Neuronal stem cell (in vitro differentiated cells): ENCODE results near the gene TLL2.

Experiments used
- DNase-seq: peaks from one replicate; pipeline ENCODE4 v3.0.0-alpha.2; 2013; ENCODE audit warnings: low spot score
- H2AFZ ChIP-seq: one replicate; pipeline ENCODE4 v1.6.1; 2013; ENCODE audit warnings: mild to moderate bottlenecking, low read length, inconsistent platforms
- H2AK5ac ChIP-seq: 2 replicates; pipeline ENCODE4 v1.6.1; 2013; ENCODE audit warnings: low read depth, mild to moderate bottlenecking, inconsistent platforms, low read length, moderate library complexity, mixed read lengths
- H2BK120ac ChIP-seq: 2 replicates; pipeline ENCODE4 v1.6.1; 2013; ENCODE audit warnings: low read depth, mild to moderate bottlenecking, inconsistent platforms, low read length, moderate library complexity, mixed read lengths
- H2BK12ac ChIP-seq: one replicate; pipeline ENCODE4 v1.6.1; 2013; ENCODE audit warnings: low read length, inconsistent platforms
- H2BK15ac ChIP-seq: 2 replicates; pipeline ENCODE4 v1.6.1; 2013; ENCODE audit warnings: mild to moderate bottlenecking, low read length, inconsistent platforms, mixed read lengths
- H2BK5ac ChIP-seq: one replicate; pipeline ENCODE4 v1.6.1; 2013; ENCODE audit warnings: inconsistent platforms, mild to moderate bottlenecking, low read length, moderate library complexity
- H3K14ac ChIP-seq: one replicate; pipeline ENCODE4 v1.6.1; 2013; ENCODE audit warnings: low read length, inconsistent platforms
- H3K18ac ChIP-seq: 2 replicates; pipeline ENCODE4 v1.6.1; 2013; ENCODE audit warnings: low read length, inconsistent platforms
- H3K23ac ChIP-seq: 2 replicates; pipeline ENCODE4 v1.6.1; 2013; ENCODE audit warnings: low read depth, mild to moderate bottlenecking, mixed read lengths, low read length, inconsistent platforms; ENCODE audit not compliant: poor library complexity
- H3K27ac ChIP-seq: replicated peaks from 3 replicates; pipeline ENCODE4 v1.5.1; 2013; ENCODE audit warnings: low read length, inconsistent platforms
- H3K27me3 ChIP-seq, 3 experiments: 2 replicates each; pipeline ENCODE4 v1.6.1; 2013; ENCODE audit warnings: low read length in 3 of 3, mild to moderate bottlenecking in 2 of 3, inconsistent platforms in 1 of 3, low read depth in 1 of 3, mixed read lengths in 1 of 3, moderate library complexity in 1 of 3; ENCODE audit not compliant: control insufficient read depth in 3 of 3, insufficient read depth in 3 of 3
- H3K36me3 ChIP-seq, 2 donors: replicated peaks in 1 of 2; 2 replicates each; pipeline ENCODE4 v1.6.1; 2013; ENCODE audit warnings: low read length in 2 of 2; ENCODE audit not compliant: control insufficient read depth in 2 of 2, insufficient read depth in 2 of 2
- H3K4ac ChIP-seq: 2 replicates; pipeline ENCODE4 v1.6.1; 2013; ENCODE audit warnings: inconsistent platforms, mild to moderate bottlenecking, low read length, moderate library complexity
- H3K4me1 ChIP-seq, 2 donors: 1 replicate in 1 of 2; 2 replicates in 1 of 2; pipeline ENCODE4 v1.6.1; 2013; ENCODE audit warnings: low read length in 2 of 2, low read depth in 1 of 2; ENCODE audit not compliant: control insufficient read depth in 2 of 2, insufficient read depth in 1 of 2
- H3K4me2 ChIP-seq: one replicate; pipeline ENCODE4 v1.6.1; 2013; ENCODE audit warnings: mild to moderate bottlenecking, low read length, inconsistent platforms; ENCODE audit not compliant: insufficient read depth, poor library complexity, severe bottlenecking
- H3K4me3 ChIP-seq, 2 donors: 2 replicates each; pipeline ENCODE4 v1.5.1; 2013; ENCODE audit warnings: low read length in 2 of 2, mild to moderate bottlenecking in 2 of 2, inconsistent platforms in 1 of 2, moderate library complexity in 1 of 2
- H3K79me1 ChIP-seq: one replicate; pipeline ENCODE4 v1.6.1; 2013; ENCODE audit warnings: low read depth, mild to moderate bottlenecking, inconsistent platforms, low read length, moderate library complexity
- H3K9ac ChIP-seq: one replicate; pipeline ENCODE4 v1.6.1; 2013; ENCODE audit warnings: mild to moderate bottlenecking, low read depth, low read length, inconsistent platforms; ENCODE audit not compliant: poor library complexity
- H3K9me3 ChIP-seq, 2 donors: replicated peaks in 1 of 2; 2 replicates each; pipeline versions ENCODE3 to v1.6.1; 2013; ENCODE audit warnings: low read length in 2 of 2, mild to moderate bottlenecking in 2 of 2, inconsistent platforms in 1 of 2, low read depth in 1 of 2, mixed read lengths in 1 of 2, moderate library complexity in 1 of 2; ENCODE audit not compliant: control insufficient read depth in 2 of 2, insufficient read depth in 1 of 2
- H4K8ac ChIP-seq: one replicate; pipeline ENCODE4 v1.6.1; 2013; ENCODE audit warnings: low read depth, mild to moderate bottlenecking, inconsistent platforms, low read length, moderate library complexity
- H4K91ac ChIP-seq: one replicate; pipeline ENCODE4 v1.6.1; 2013; ENCODE audit warnings: low read length, low read depth, mild to moderate bottlenecking, inconsistent platforms; ENCODE audit not compliant: poor library complexity
- WGBS, 2 donors: extraction: QIAGEN DNeasy Blood & Tissue Kit; methylation state at CpG; one replicate each; pipeline ENCODE4 v1.1.7; 2013; ENCODE audit warnings: missing lambda C conversion rate in 2 of 2, mixed read lengths in 1 of 2; ENCODE audit not compliant: insufficient read length in 2 of 2, insufficient replicate concordance in 1 of 2; ENCODE audit errors: extremely low coverage in 2 of 2; 5-methylcytosine and 5-hydroxymethylcytosine counted together

Gene TLL2

GRCh38 chr10:96374985-96375830, 138.5 kb downstream of the TLL2 start:
- Histone ChIP-seq H3K18ac (peak overlapping the region; percentile 95), H3K36me3 (no peaks in the 10 kb centered on the region), H3K27me3 (peaks cover 0 to 10% (median 0%) of the 10 kb centered on the region in 3 experiments), H3K23ac (no peak overlapping the region), H2BK5ac (no peak overlapping the region), H3K14ac (peak overlapping the region; percentile 78), H3K9ac (peak overlapping the region; percentile 90), H3K4me1 (peaks cover 0 to 14% of the 10 kb centered on the region in 2 donors), H3K4me3 (peak overlapping the region; percentile 33 to 75), H3K27ac (no peak overlapping the region), H3K4me2 (peak overlapping the region; percentile 98), H4K91ac (no peak overlapping the region), H2BK120ac (no peak overlapping the region), H2BK15ac (no peak overlapping the region), H2AK5ac (no peak overlapping the region), H3K79me1 (no peaks in the 10 kb centered on the region), H3K4ac (no peak overlapping the region), H4K8ac (peak overlapping the region; percentile 75), H3K9me3 (no peaks in the 10 kb centered on the region), H2AFZ (peak overlapping the region; percentile 83), H2BK12ac (no peak overlapping the region)
- no CpG with 5 or more reads among the region's 36 CpGs for WGBS, 2 donors
- DNase-seq = peak; percentile 86

GRCh38 chr10:96374639-96374984, 139.1 kb downstream of the TLL2 start:
- no CpG with 5 or more reads among the region's 9 CpGs for WGBS, 2 donors
- no peak overlapping the region for H4K8ac ChIP-seq
- H2BK5ac ChIP-seq = no peak overlapping the region
- H3K4me2 ChIP-seq = peak overlapping the region; percentile 98
- peak overlapping the region; percentile 83 for H2AFZ ChIP-seq
- H3K4me1 ChIP-seq = peaks cover 0 to 14% of the 10 kb centered on the region in 2 donors
- no peak overlapping the region for H3K4ac ChIP-seq
- no peak for DNase-seq
- H3K79me1 ChIP-seq = no peaks in the 10 kb centered on the region
- peak overlapping the region; percentile 12 to 33 for H3K4me3 ChIP-seq
- no peak overlapping the region for H3K27ac ChIP-seq
- no peak overlapping the region for H3K18ac ChIP-seq
- H3K9ac ChIP-seq = no peak overlapping the region
- H3K14ac ChIP-seq = no peak overlapping the region
- no peaks in the 10 kb centered on the region for H3K36me3 ChIP-seq
- H2BK120ac ChIP-seq = no peak overlapping the region
- no peak overlapping the region for H2AK5ac ChIP-seq
- peaks cover 0 to 10% (median 0%) of the 10 kb centered on the region in 3 experiments for H3K27me3 ChIP-seq
- no peaks in the 10 kb centered on the region for H3K9me3 ChIP-seq
- H2BK12ac ChIP-seq = no peak overlapping the region
- H3K23ac ChIP-seq = no peak overlapping the region
- no peak overlapping the region for H4K91ac ChIP-seq
- no peak overlapping the region for H2BK15ac ChIP-seq

- Histone ChIP-seq H2BK12ac (no peak overlapping the region), H3K4me1 (peaks cover 0 to 14% of the 10 kb centered on the region in 2 donors), H3K9me3 (no peaks in the 10 kb centered on the region), H3K4me2 (no peak overlapping the region), H3K79me1 (no peaks in the 10 kb centered on the region), H2BK5ac (no peak overlapping the region), H2BK120ac (no peak overlapping the region), H3K27me3 (peaks cover 0 to 10% (median 0%) of the 10 kb centered on the region in 3 experiments), H3K36me3 (no peaks in the 10 kb centered on the region), H3K27ac (no peak overlapping the region), H3K18ac (no peak overlapping the region), H3K9ac (no peak overlapping the region), H2BK15ac (no peak overlapping the region), H4K8ac (no peak overlapping the region), H3K23ac (no peak overlapping the region), H4K91ac (no peak overlapping the region), H3K4ac (no peak overlapping the region), H3K4me3 (no peak overlapping the region), H2AK5ac (no peak overlapping the region), H3K14ac (no peak overlapping the region), H2AFZ (no peak overlapping the region)
- no peak for DNase-seq
- WGBS, 2 donors = no CpG with 5 or more reads among the region's 5 CpGs
Measured at GRCh38 chr10:96374004-96374403, 139.7 kb downstream of the TLL2 start.

- no peak overlapping the region for H3K4me2 ChIP-seq
- peak overlapping the region; percentile 26 for H2AK5ac ChIP-seq
- no peaks in the 10 kb centered on the region for H3K9me3 ChIP-seq
- H3K14ac ChIP-seq = no peak overlapping the region
- H3K36me3 ChIP-seq = no peaks in the 10 kb centered on the region
- H3K18ac ChIP-seq = peak overlapping the region; percentile 46
- peaks cover 0 to 10% (median 0%) of the 10 kb centered on the region in 3 experiments for H3K27me3 ChIP-seq
- H2BK12ac ChIP-seq = no peak overlapping the region
- no peak for DNase-seq
- H3K4me1 ChIP-seq = peaks cover 0 to 5% of the 10 kb centered on the region in 2 donors
- H4K91ac ChIP-seq = no peak overlapping the region
- no CpG with 5 or more reads among the region's 11 CpGs for WGBS, 2 donors
- H3K23ac ChIP-seq = no peak overlapping the region
- no peak overlapping the region for H3K27ac ChIP-seq
- H2BK5ac ChIP-seq = no peak overlapping the region
- H3K9ac ChIP-seq = no peak overlapping the region
- H3K4me3 ChIP-seq = no peak overlapping the region
- no peak overlapping the region for H2AFZ ChIP-seq
- H2BK120ac ChIP-seq = no peak overlapping the region
- H3K79me1 ChIP-seq = no peaks in the 10 kb centered on the region
- no peak overlapping the region for H4K8ac ChIP-seq
- no peak overlapping the region for H3K4ac ChIP-seq
- H2BK15ac ChIP-seq = no peak overlapping the region
Measured at GRCh38 chr10:96371356-96371755, 142.4 kb downstream of the TLL2 start.
